K562 (cell line): ENCODE measurements around the gene TBC1D1. TPM values are rescaled to one million over a fixed set of nuclear protein-coding genes. Genes with fewer than 3 reads are reported as not detected.

Source experiments
- ARID1B ChIP-seq: fragments of 450-650 bp; IDR thresholded peaks from 2 replicates; pipeline ENCODE4 v1.6.1; 2016; ENCODE audit warnings: antibody characterized with exemption, mild to moderate bottlenecking, inconsistent platforms
- CBFA2T2 ChIP-seq: fragments of 450-650 bp; conservative IDR thresholded peaks from 2 replicates; pipeline ENCODE4 v1.6.1; 2017; ENCODE audit warnings: mild to moderate bottlenecking
- CBX8 ChIP-seq: fragments of 200-600 bp; sonication (generic); IDR thresholded peaks from 2 replicates; pipeline ENCODE4 v1.6.1; 2012; ENCODE audit warnings: borderline replicate concordance, mixed run types, low read depth, mild to moderate bottlenecking, moderate library complexity, mixed read lengths, low read length, control low read depth, inconsistent platforms; ENCODE audit not compliant: poor library complexity, severe bottlenecking; ENCODE audit errors: extremely low read depth
- CREM ChIP-seq: IDR thresholded peaks from 2 replicates; pipeline ENCODE4 v1.6.1; 2014; ENCODE audit warnings: antibody characterized with exemption, low read depth
- FOXJ3 ChIP-seq: sonication (generic); formaldehyde crosslinking; IDR thresholded peaks from 2 replicates; pipeline ENCODE4 v1.4.0; 2020; ENCODE audit warnings: mild to moderate bottlenecking, missing genetic modification reagents
- HDAC1 ChIP-seq, 2 experiments: fragments of 450-650 bp; IDR thresholded peaks; 2 replicates each; pipeline ENCODE4 v1.6.1; 2016 to 2017; ENCODE audit warnings: inconsistent platforms in 1 of 2, mild to moderate bottlenecking in 1 of 2, moderate library complexity in 1 of 2
- HES1 ChIP-seq: fragments of 450-650 bp; IDR thresholded peaks from 2 replicates; pipeline ENCODE4 v1.6.1; 2016; ENCODE audit warnings: low read depth, mild to moderate bottlenecking, moderate library complexity
- MXI1 ChIP-seq: IDR thresholded peaks from 2 replicates; pipeline ENCODE4 v1.6.1; 2011; ENCODE audit warnings: low read depth, mild to moderate bottlenecking, improper control_type of control experiment, low read length
- PRPF4 ChIP-seq: fragments of 200-400 bp; formaldehyde crosslinking; IDR thresholded peaks from one replicate; pipeline ENCODE4 v1.6.1; 2017; ENCODE audit warnings: low read length, low read depth, mild to moderate bottlenecking; ENCODE audit not compliant: insufficient read depth, poor library complexity, severe bottlenecking
- PURB ChIP-seq: sonication (generic); formaldehyde crosslinking; IDR thresholded peaks from 2 replicates; pipeline ENCODE4 v1.9.0; 2021; ENCODE audit warnings: low read depth, mild to moderate bottlenecking, missing genetic modification reagents
- RBM15 ChIP-seq: fragments of 200-400 bp; formaldehyde crosslinking; IDR thresholded peaks from 2 replicates; pipeline ENCODE4 v1.6.1; 2018; ENCODE audit warnings: mild to moderate bottlenecking, low read length, moderate library complexity; ENCODE audit not compliant: insufficient read depth
- SREBF2 ChIP-seq: sonication (generic); formaldehyde crosslinking; IDR thresholded peaks from 2 replicates; pipeline ENCODE4 v1.4.0; 2020; ENCODE audit warnings: mild to moderate bottlenecking, missing genetic modification reagents
- STAT5A ChIP-seq: IDR thresholded peaks from 2 replicates; pipeline ENCODE4 v1.6.1; 2012; ENCODE audit warnings: low read length, inconsistent platforms, borderline replicate concordance
- TAL1 ChIP-seq: fragments of 450-650 bp; IDR thresholded peaks from 2 replicates; pipeline ENCODE4 v1.6.1; 2016; ENCODE audit warnings: mild to moderate bottlenecking
- TCF3 ChIP-seq: sonication (generic); formaldehyde crosslinking; IDR thresholded peaks from 2 replicates; pipeline ENCODE4 v1.4.0; 2020; ENCODE audit warnings: mild to moderate bottlenecking, missing genetic modification reagents
- TEAD4 ChIP-seq, 2 experiments: sonication (generic) in 1 of 2; formaldehyde crosslinking in 1 of 2; IDR thresholded peaks; 2 replicates each; pipeline versions ENCODE4 v1.6.1 to v1.8.0; 2012 to 2022; ENCODE audit warnings: borderline replicate concordance in 1 of 2, inconsistent platforms in 1 of 2, low read length in 1 of 2, mild to moderate bottlenecking in 1 of 2, missing genetic modification reagents in 1 of 2
- TRIM24 ChIP-seq, 2 experiments: fragments of 450-650 bp; IDR thresholded peaks; 2 replicates each; pipeline ENCODE4 v1.6.1; 2016
- ZFX ChIP-seq: sonication (generic); formaldehyde crosslinking; IDR thresholded peaks from 2 replicates; pipeline ENCODE4 v1.8.0; 2022; ENCODE audit warnings: mild to moderate bottlenecking, missing genetic modification reagents, moderate library complexity
- ZNF707 ChIP-seq: fragments of 250-450 bp; sonication (Bioruptor Pico); conservative IDR thresholded peaks from 2 replicates; pipeline ENCODE4 v1.8.0; 2022; ENCODE audit warnings: inconsistent platforms, mild to moderate bottlenecking, moderate library complexity
- polyA plus RNA-seq, 8 experiments: library from polyadenylated mRNA; depleted of rRNA in 4 of 8; stranded (reverse) in 5 of 8; unstranded in 3 of 8; fragments of >200 nt; fragmentation: Nextera tagmentation in 2 of 8; fragmentation: Illumina TruSeq in 1 of 8; extraction: Ambion mirVana in 2 of 8; extraction: Trizol in 1 of 8; gene quantifications; 2 replicates each; pipeline versions ENCODE4 v1.2.1 to v1.2.3, GENCODE V29; 2011 to 2014; ENCODE audit warnings: inconsistent platforms in 1 of 8, missing spikeins in 1 of 8
- total RNA-seq, 7 experiments: library from RNA; depleted of rRNA in 6 of 7; stranded (reverse); fragments of >200 nt in 6 of 7; fragmentation: Illumina TruSeq in 2 of 7; extraction: Trizol in 2 of 7; gene quantifications; 2 replicates each; pipeline versions ENCODE4 v1.2.1 to v1.2.3, GENCODE V29; 2011 to 2021; ENCODE audit warnings: low replicate concordance in 1 of 7
- TF ChIP-seq, protein P1 (sequence below): fragments of 250-450 bp; sonication (Bioruptor Pico); IDR thresholded peaks from 2 replicates; pipeline ENCODE4 v1.4.0; 2020; ENCODE audit warnings: borderline replicate concordance

The TBC1D1 gene
- total and polyA plus RNA-seq, 9 of the 15 experiments (the other 6 are each of a cell fraction or from before 2014, with no cell fraction given): 0.59 to 14.2 (median 8.8) TPM

DNA sequence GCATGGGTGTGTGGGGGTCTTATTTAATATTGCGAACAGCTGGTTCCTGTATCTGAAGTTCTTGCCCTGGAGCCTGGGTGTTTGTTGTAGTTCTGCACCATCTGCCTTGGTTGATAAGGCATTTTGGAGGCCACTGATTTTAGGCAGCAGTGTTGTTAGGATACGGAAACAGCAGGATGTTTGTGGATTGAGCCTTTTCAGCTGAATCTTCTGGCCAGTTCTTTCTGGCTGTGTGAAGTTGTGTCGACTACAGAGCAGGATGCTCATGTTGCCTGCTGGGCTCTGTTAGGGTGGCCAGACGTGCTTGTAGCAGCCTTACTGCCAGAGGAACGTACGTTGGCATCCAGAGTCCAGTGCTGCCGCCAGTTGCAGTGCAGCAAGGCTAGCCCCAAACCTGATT lies 203.5 kb downstream of the TBC1D1 start (continued):
- no peak for TF ChIP-seq ZNF707
- peak; percentile 6; the same call in 1 of the 2 replicates for TF ChIP-seq HES1
- TF ChIP-seq TAL1: peak; percentile 86
- TF ChIP-seq ZFX (CRISPR knock-in tag): no peak
- TF ChIP-seq CBX8: no peak
- peak; percentile 92 for TF ChIP-seq TCF3 (CRISPR knock-in tag)
- TF ChIP-seq, protein P1, sequence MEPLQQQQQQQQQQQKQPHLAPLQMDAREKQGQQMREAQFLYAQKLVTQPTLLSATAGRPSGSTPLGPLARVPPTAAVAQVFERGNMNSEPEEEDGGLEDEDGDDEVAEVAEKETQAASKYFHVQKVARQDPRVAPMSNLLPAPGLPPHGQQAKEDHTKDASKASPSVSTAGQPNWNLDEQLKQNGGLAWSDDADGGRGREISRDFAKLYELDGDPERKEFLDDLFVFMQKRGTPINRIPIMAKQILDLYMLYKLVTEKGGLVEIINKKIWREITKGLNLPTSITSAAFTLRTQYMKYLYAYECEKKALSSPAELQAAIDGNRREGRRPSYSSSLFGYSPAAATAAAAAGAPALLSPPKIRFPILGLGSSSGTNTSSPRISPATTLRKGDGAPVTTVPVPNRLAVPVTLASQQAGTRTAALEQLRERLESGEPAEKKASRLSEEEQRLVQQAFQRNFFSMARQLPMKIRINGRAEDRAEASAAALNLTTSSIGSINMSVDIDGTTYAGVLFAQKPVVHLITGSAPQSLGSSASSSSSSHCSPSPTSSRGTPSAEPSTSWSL: no peak
- TF ChIP-seq STAT5A: peak; percentile 61; the same call in 1 of the 2 replicates
- no peak for TF ChIP-seq PRPF4
- TF ChIP-seq SREBF2 (CRISPR knock-in tag): no peak
- no peak for TF ChIP-seq MXI1
- TF ChIP-seq FOXJ3 (CRISPR knock-in tag): peak; percentile 50; the same call in 1 of the 2 replicates
- peak; percentile 87 for TF ChIP-seq CBFA2T2
- TF ChIP-seq ARID1B: peak; percentile 85
- TF ChIP-seq HDAC1 (IDR thresholded peaks at IDR 0.05): 0 out of 4 replicates have a peak, but pooled peaks of 1 of the 2 experiments have one; percentile 48
- peak; percentile 90 for TF ChIP-seq TEAD4 (IDR thresholded peaks at IDR 0.05; ENCODE audit: low read length)
- TF ChIP-seq TEAD4 (CRISPR knock-in tag; IDR thresholded peaks at IDR 0.05; ENCODE audit: borderline replicate concordance): no peak
- 0 out of 4 replicates have a peak, but pooled peaks of 1 of the 2 experiments have one; percentile 57 for TF ChIP-seq TRIM24 (IDR thresholded peaks at IDR 0.05)
- no peak for TF ChIP-seq RBM15
- TF ChIP-seq CREM: no peak
- TF ChIP-seq PURB (CRISPR knock-in tag): no peak
- TF ChIP-seq, all 486 proteins: peak for 43
